Measurements from ENCODE around the gene BIK.
A peak's percentile ranks its signal among the peaks of the same experiment; 100 is the strongest.

Gene BIK

DNA sequence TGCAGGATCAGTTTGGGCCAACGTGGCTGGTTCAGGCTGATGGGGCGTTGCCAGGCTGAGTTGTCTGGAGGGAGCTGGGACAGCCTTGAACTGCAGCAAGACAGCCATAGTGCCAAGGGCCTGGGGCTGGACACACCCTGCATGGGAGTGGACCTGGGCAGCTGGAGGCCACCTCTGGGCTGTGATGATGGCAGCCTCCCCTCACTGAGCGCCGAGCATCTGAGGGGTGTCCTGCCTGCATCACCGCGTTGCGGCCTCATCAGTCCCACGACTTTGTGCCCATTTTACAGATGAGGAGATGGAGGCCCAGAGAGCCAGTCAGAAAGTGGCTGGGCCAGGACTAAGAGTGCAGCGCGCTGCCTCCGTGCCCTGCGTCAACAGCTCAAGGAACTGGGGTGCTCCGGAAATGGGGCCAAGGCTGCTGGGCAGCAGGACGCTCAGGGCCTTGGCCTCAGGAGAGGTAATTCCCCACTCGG, 40.2 kb downstream of the BIK start:
- intact Hi-C loops (cut with DNase I; ENCODE audit: low total_unique reads) = no loop called here
- DNase-seq = no peak
- Histone ChIP-seq H3K27me3 (no peaks in the 10 kb centered on the region), H3K4me1 (peaks cover 0 to 31% (median 20%) of the 10 kb centered on the region in 4 donors), H3K9me3 (no peaks in the 10 kb centered on the region), H3K27ac (peak overlapping the region; percentile 80 to 91), H3K36me3 (peaks cover 0 to 7% (median 0%) of the 10 kb centered on the region in 3 donors), H3K4me3 (peak overlapping the region; percentile 73 to 92)
- TF ChIP-seq, protein P1, sequence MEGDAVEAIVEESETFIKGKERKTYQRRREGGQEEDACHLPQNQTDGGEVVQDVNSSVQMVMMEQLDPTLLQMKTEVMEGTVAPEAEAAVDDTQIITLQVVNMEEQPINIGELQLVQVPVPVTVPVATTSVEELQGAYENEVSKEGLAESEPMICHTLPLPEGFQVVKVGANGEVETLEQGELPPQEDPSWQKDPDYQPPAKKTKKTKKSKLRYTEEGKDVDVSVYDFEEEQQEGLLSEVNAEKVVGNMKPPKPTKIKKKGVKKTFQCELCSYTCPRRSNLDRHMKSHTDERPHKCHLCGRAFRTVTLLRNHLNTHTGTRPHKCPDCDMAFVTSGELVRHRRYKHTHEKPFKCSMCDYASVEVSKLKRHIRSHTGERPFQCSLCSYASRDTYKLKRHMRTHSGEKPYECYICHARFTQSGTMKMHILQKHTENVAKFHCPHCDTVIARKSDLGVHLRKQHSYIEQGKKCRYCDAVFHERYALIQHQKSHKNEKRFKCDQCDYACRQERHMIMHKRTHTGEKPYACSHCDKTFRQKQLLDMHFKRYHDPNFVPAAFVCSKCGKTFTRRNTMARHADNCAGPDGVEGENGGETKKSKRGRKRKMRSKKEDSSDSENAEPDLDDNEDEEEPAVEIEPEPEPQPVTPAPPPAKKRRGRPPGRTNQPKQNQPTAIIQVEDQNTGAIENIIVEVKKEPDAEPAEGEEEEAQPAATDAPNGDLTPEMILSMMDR (IDR thresholded peaks at IDR 0.05) = no peak

DNA sequence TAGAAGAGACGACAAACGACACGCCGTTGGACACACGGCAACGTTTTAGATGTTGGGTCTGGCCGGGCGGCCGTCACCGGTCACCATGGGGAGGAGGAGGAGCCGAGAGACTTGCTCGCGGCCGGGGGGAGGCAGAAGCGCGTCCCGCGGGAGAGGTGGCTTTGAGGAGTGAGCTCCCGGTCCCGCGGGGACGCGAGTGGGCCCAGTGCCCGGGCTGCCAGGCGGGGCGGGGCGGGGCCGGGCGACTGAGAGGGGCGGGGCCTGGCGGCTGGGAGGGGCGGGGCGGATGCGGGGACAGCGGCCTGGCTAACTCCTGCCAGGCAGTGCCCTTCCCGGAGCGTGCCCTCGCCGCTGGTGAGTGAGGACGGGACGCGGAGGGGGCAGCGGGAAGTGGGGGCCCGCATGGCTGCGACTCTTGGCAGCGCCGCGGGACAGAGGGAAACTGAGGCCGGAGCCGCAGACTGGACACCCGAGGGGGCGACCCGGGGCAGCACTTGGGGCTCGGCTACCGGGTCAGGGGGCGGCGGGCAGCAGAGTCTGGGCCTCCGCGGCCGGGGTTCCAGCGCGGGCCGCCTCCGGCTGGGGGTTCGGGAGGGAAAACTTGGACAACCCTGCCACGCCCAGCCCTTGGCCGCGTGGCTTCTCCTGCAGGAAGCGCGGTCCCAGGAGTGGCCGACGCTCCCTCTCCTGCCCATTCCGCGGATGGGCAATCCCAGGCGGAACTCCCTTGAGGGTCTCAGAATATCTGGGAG, 40.9 kb downstream of the BIK start, which contains the start of gene TSPO:
Gene TSPO (plus strand): TSS at position 309 of the 752 bp plus-strand sequence. CDS start 7,680 bp downstream, outside the sequence.
- Histone ChIP-seq H3K27ac (peak within 1 kb of the TSS; percentile 80 to 91), H3K27me3 (no peaks in the 10 kb centered on the region), H3K4me1 (peaks cover 0 to 32% (median 20%) of the 10 kb centered on the region in 4 donors), H3K36me3 (peaks cover 0 to 9% (median 0%) of the 10 kb centered on the region in 3 donors), H3K9me3 (no peaks in the 10 kb centered on the region), H3K4me3 (peak within 1 kb of the TSS; percentile 73 to 92)
- peak; percentile 80 to 96 for DNase-seq
- intact Hi-C loops (cut with DNase I; ENCODE audit: low total_unique reads) = no loop called here
- TF ChIP-seq, protein P1 (IDR thresholded peaks at IDR 0.05) = no peak

DNA sequence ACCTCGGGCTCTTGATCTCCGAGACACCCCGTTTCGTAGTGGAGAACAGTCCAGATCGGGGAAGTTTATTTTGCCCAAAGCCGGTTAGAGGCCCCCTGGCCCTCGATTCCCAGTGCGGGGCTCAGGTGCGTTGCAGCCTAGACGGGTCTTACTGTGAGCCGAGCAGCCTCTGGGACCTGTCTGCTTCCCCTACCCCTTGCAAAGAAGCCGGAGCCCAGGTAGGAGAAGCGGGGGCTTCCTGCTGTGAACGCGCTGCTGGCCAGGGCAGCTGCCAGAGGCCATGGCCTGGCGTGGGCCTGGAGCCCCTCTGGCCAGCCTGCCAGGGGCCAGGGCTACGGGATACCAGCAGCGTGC, 41.4 kb downstream of the BIK start:
- H3K9me3 ChIP-seq = no peaks in the 10 kb centered on the region
- peaks cover 0 to 9% (median 0%) of the 10 kb centered on the region in 3 donors for H3K36me3 ChIP-seq
- H3K4me1 ChIP-seq = peaks cover 0 to 32% (median 20%) of the 10 kb centered on the region in 4 donors
- DNase-seq = no peak
- intact Hi-C loops (cut with DNase I; ENCODE audit: low total_unique reads) = no loop called here
- TF ChIP-seq, protein P1 (IDR thresholded peaks at IDR 0.05) = no peak
- H3K27ac ChIP-seq = peak overlapping the region; percentile 80 to 91
- no peaks in the 10 kb centered on the region for H3K27me3 ChIP-seq
- peak overlapping the region; percentile 73 to 92 for H3K4me3 ChIP-seq

DNA sequence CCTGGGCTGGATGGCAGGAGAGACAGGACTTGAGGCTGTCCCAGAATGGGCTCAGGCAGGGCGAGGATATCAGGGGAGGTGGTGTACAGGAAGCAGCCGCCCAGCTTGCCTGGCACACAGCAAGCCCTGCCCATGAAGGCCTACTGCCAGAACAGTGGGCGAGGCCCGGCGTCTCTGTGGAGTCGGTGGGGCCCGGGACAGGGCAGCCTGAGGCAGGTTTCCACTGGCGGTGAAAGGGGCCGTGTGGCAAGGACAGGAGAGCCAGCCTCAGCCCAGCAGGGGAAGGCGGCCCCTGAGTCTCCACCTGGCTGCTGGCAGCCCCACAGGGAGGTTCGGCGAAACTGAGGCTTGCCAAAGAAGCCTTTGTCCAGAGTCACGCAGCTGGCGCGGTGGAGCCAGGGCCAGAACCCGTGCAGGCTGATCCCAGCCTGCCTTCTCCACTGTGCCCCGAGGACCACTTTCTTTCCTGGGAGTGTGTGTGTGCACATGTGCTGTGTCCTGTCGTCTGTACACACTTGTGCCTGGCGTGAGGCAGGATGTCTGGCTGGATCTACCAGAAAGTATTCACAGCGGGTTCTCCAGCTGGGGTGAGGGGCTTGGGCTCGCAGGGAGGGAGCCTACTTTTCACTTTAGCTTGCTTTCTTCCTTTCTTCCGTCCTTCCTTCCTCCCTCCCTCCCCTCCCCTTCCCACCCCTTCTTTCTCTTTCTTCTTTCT, 42.0 kb downstream of the BIK start:
- TF ChIP-seq, protein P1 (IDR thresholded peaks at IDR 0.05) = no peak
- Histone ChIP-seq H3K4me3 (peak overlapping the region; percentile 73 to 92), H3K27me3 (no peaks in the 10 kb centered on the region), H3K9me3 (no peaks in the 10 kb centered on the region), H3K27ac (peak overlapping the region; percentile 80 to 91), H3K36me3 (peaks cover 0 to 9% (median 0%) of the 10 kb centered on the region in 3 donors), H3K4me1 (peaks cover 0 to 32% (median 20%) of the 10 kb centered on the region in 4 donors)
- DNase-seq = peak; percentile 82 to 92
- intact Hi-C loops (cut with DNase I; ENCODE audit: low total_unique reads) = no loop called here

DNA sequence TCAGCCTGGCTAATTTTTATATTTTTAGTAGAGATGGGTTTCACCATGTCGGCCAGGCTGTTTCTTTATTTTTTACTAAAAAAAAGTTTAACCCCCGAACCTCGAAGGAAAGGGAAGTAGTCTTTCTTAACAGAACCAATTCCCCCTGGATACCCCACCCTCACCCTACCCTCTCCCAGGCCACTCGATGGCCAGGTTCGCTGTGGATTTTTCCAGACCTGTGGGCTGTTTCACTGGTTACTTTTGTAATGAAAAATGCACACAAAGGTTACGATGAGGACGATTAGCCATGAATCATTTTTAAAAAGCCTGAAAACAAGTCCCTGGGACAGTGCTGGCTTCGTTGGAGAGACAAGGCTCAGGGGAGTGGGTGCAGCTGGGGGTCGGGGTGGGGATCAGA, 43.3 kb downstream of the BIK start:
- no peak for DNase-seq
- Histone ChIP-seq H3K9me3 (no peaks in the 10 kb centered on the region), H3K36me3 (peaks cover 0 to 14% (median 0%) of the 10 kb centered on the region in 3 donors), H3K4me3 (no peak overlapping the region), H3K27me3 (no peaks in the 10 kb centered on the region), H3K4me1 (peaks cover 0 to 36% (median 20%) of the 10 kb centered on the region in 4 donors), H3K27ac (peak overlapping the region in 1 of 2 donors; percentile 42)
- TF ChIP-seq, protein P1 (IDR thresholded peaks at IDR 0.05) = no peak
- intact Hi-C loops (cut with DNase I; ENCODE audit: low total_unique reads) = no loop called here
